Panc1 (cell line): ENCODE data around the gene PPARD.

Experiments
- CTCF ChIP-seq: fragments of 450-650 bp; IDR thresholded peaks from 2 replicates; pipeline ENCODE4 v1.5.1; 2017; ENCODE audit warnings: mild to moderate bottlenecking
- POLR2AphosphoS5 ChIP-seq: IDR thresholded peaks from 2 replicates; pipeline ENCODE4 v1.6.1; 2012; ENCODE audit warnings: mild to moderate bottlenecking, low read depth, low read length, moderate library complexity
- SIN3A ChIP-seq: IDR thresholded peaks from 2 replicates; pipeline ENCODE4 v1.6.1; 2012; ENCODE audit warnings: low read depth, mild to moderate bottlenecking, low read length, moderate library complexity, borderline replicate concordance; ENCODE audit not compliant: insufficient read depth
- TCF7L2 ChIP-seq: IDR thresholded peaks from 2 replicates; pipeline ENCODE4 v1.6.1; 2011; ENCODE audit warnings: mild to moderate bottlenecking, low read depth, low read length, inconsistent platforms
- TF ChIP-seq, protein P1 (sequence below), 2 experiments: IDR thresholded peaks; 2 replicates each; pipeline ENCODE4 v1.6.1; 2011 to 2012; ENCODE audit warnings: low read depth in 2 of 2, control low read depth in 1 of 2, low read length in 1 of 2, mild to moderate bottlenecking in 1 of 2, moderate library complexity in 1 of 2; ENCODE audit not compliant: insufficient read depth in 1 of 2

DNA sequence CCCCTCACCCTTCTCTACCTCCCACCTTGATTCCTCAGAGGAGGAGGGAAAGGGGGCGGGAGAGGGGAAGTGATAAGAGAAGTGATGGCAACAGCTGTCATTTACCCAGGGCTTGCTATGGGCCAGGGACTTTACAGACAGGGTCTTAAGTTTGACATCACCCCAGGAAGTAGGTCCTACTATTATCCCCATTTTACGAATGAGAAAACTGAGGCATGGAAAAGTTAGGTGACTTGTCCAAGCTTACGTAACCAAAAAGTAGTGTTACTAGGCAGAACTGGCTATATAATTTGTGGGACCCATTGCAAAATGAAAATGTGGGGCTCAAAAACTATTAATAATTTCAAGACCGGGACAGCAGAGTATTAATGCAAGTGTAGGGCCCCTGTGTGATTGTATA lies 99.3 kb downstream of the PPARD start:
- no peak for TF ChIP-seq CTCF
- no peak for TF ChIP-seq POLR2AphosphoS5
- TF ChIP-seq, protein P1, sequence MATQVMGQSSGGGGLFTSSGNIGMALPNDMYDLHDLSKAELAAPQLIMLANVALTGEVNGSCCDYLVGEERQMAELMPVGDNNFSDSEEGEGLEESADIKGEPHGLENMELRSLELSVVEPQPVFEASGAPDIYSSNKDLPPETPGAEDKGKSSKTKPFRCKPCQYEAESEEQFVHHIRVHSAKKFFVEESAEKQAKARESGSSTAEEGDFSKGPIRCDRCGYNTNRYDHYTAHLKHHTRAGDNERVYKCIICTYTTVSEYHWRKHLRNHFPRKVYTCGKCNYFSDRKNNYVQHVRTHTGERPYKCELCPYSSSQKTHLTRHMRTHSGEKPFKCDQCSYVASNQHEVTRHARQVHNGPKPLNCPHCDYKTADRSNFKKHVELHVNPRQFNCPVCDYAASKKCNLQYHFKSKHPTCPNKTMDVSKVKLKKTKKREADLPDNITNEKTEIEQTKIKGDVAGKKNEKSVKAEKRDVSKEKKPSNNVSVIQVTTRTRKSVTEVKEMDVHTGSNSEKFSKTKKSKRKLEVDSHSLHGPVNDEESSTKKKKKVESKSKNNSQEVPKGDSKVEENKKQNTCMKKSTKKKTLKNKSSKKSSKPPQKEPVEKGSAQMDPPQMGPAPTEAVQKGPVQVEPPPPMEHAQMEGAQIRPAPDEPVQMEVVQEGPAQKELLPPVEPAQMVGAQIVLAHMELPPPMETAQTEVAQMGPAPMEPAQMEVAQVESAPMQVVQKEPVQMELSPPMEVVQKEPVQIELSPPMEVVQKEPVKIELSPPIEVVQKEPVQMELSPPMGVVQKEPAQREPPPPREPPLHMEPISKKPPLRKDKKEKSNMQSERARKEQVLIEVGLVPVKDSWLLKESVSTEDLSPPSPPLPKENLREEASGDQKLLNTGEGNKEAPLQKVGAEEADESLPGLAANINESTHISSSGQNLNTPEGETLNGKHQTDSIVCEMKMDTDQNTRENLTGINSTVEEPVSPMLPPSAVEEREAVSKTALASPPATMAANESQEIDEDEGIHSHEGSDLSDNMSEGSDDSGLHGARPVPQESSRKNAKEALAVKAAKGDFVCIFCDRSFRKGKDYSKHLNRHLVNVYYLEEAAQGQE (IDR thresholded peaks at IDR 0.05; ENCODE audit: insufficient read depth in 1 of 2, low read depth in 2 of 2, low read length in 1 of 2), result no peak
- TF ChIP-seq SIN3A, result no peak
- no peak for TF ChIP-seq TCF7L2
